ENCODE data around the gene SCAMP4. TPM values are rescaled to one million over a fixed set of nuclear protein-coding genes. Genes with fewer than 3 reads are reported as not detected.

The SCAMP4 gene
- total RNA-seq, 4 donors from 2014 or later = 26.6 to 76.5 (median 59.3) TPM

GRCh38 chr19:1949304-1950101, 44.3 kb downstream of the SCAMP4 start:
- H3K27ac ChIP-seq (replicated peaks in 1 of 4) = no peak overlapping the region
- no peaks in the 10 kb centered on the region for H3K9me3 ChIP-seq
- no peak overlapping the region for H3K4me3 ChIP-seq
- peaks cover 7 to 38% (median 21%) of the 10 kb centered on the region in 4 donors for H3K36me3 ChIP-seq
- peaks cover 1 to 23% (median 20%) of the 10 kb centered on the region in 4 donors for H3K4me1 ChIP-seq
- DNase-seq (ENCODE audit: extremely low spot score) = no peak
- WGBS = 96% methylated on average over 40 of the region's 44 CpGs
- intact Hi-C loops (cut with DNase I) = no loop called here
- no peaks in the 10 kb centered on the region for H3K27me3 ChIP-seq
- no peak for TF ChIP-seq POLR2A (IDR thresholded peaks at IDR 0.05; ENCODE audit: low read depth)
- no peak for TF ChIP-seq POLR2AphosphoS5 (IDR thresholded peaks at IDR 0.05)
- TF ChIP-seq CTCF (IDR thresholded peaks at IDR 0.05) = no peak
- no peak for TF ChIP-seq EP300 (IDR thresholded peaks at IDR 0.05)

- intact Hi-C loops (cut with DNase I) = no loop called here
- WGBS = 97% methylated on average over 12 of the region's 16 CpGs
- no peak for DNase-seq (ENCODE audit: extremely low spot score)
- Histone ChIP-seq H3K9me3 (no peaks in the 10 kb centered on the region), H3K36me3 (peaks cover 7 to 38% (median 25%) of the 10 kb centered on the region in 4 donors), H3K27ac (replicated peaks in 1 of 4) (no peak overlapping the region), H3K4me3 (no peak overlapping the region), H3K27me3 (no peaks in the 10 kb centered on the region), H3K4me1 (peaks cover 0 to 22% (median 11%) of the 10 kb centered on the region in 4 donors)
- TF ChIP-seq POLR2A (IDR thresholded peaks at IDR 0.05; ENCODE audit: low read depth) (no peak), CTCF (IDR thresholded peaks at IDR 0.05) (no peak)
These were observed 45.4 kb downstream of the SCAMP4 start for GRCh38 chr19:1950640-1951039.

GRCh38 chr19:1952635-1953034, 47.4 kb downstream of the SCAMP4 start:
- H3K27ac ChIP-seq (replicated peaks in 1 of 4) = no peak overlapping the region
- no peaks in the 10 kb centered on the region for H3K9me3 ChIP-seq
- H3K27me3 ChIP-seq = no peaks in the 10 kb centered on the region
- no peak for DNase-seq (ENCODE audit: extremely low spot score)
- intact Hi-C loops (cut with DNase I) = no loop called here
- 87% methylated on average over 21 of the region's 21 CpGs for WGBS
- H3K4me1 ChIP-seq = peaks cover 0 to 32% (median 19%) of the 10 kb centered on the region in 4 donors
- H3K4me3 ChIP-seq = no peak overlapping the region
- no peak for TF ChIP-seq POLR2AphosphoS5 (IDR thresholded peaks at IDR 0.05)
- TF ChIP-seq EP300 (IDR thresholded peaks at IDR 0.05) = no peak
- TF ChIP-seq CTCF (IDR thresholded peaks at IDR 0.05) = no peak
- no peak for TF ChIP-seq POLR2A (IDR thresholded peaks at IDR 0.05; ENCODE audit: low read depth)
- peaks cover 7 to 38% (median 26%) of the 10 kb centered on the region in 4 donors for H3K36me3 ChIP-seq

GRCh38 chr19:1953037-1953436, 47.8 kb downstream of the SCAMP4 start:
- Histone ChIP-seq H3K36me3 (peaks cover 7 to 38% (median 26%) of the 10 kb centered on the region in 4 donors), H3K27me3 (no peaks in the 10 kb centered on the region), H3K9me3 (no peaks in the 10 kb centered on the region), H3K4me3 (no peak overlapping the region), H3K4me1 (peaks cover 0 to 36% (median 20%) of the 10 kb centered on the region in 4 donors), H3K27ac (replicated peaks in 1 of 4) (no peak overlapping the region)
- DNase-seq (ENCODE audit: extremely low spot score) = no peak
- intact Hi-C loops (cut with DNase I) = no loop called here
- TF ChIP-seq POLR2A (IDR thresholded peaks at IDR 0.05; ENCODE audit: low read depth) (no peak), EP300 (IDR thresholded peaks at IDR 0.05) (no peak), CTCF (IDR thresholded peaks at IDR 0.05) (no peak), POLR2AphosphoS5 (IDR thresholded peaks at IDR 0.05) (no peak)
- 91% methylated on average over 17 of the region's 19 CpGs for WGBS

Data from esophagus muscularis mucosa (tissue), 4 donors.